Measurements from ENCODE around the gene LRRC1. TPM values are rescaled to one million over a fixed set of nuclear protein-coding genes. Genes with fewer than 3 reads are reported as not detected.

LRRC1 gene
- total RNA-seq, 1 donor from 2014 or later, result 2.6 TPM

GRCh38 chr6:53828966-53829697 lies 34.3 kb downstream of the LRRC1 start:
- H3K27ac Mint-ChIP-seq (ENCODE audit: unreplicated experiment), result no peak overlapping the region
- H3K4me3 Mint-ChIP-seq (ENCODE audit: unreplicated experiment), result no peak overlapping the region
- DNase-seq, result no peak
- H3K36me3 Mint-ChIP-seq (ENCODE audit: unreplicated experiment), result no peaks in the 10 kb centered on the region
- peaks cover 5% of the 10 kb centered on the region for H3K4me1 Mint-ChIP-seq (ENCODE audit: low read depth, unreplicated experiment)
- TF ChIP-seq CTCF (IDR thresholded peaks at IDR 0.05; ENCODE audit: partially characterized antibody, unreplicated experiment), result no peak
- H3K9me3 Mint-ChIP-seq (ENCODE audit: unreplicated experiment), result no peaks in the 10 kb centered on the region
- no peaks in the 10 kb centered on the region for H3K27me3 Mint-ChIP-seq (ENCODE audit: unreplicated experiment)

GRCh38 chr6:53829698-53830221 lies 35.0 kb downstream of the LRRC1 start:
- no peak for DNase-seq
- H3K27me3 Mint-ChIP-seq (ENCODE audit: unreplicated experiment), result no peaks in the 10 kb centered on the region
- no peaks in the 10 kb centered on the region for H3K36me3 Mint-ChIP-seq (ENCODE audit: unreplicated experiment)
- TF ChIP-seq CTCF (IDR thresholded peaks at IDR 0.05; ENCODE audit: partially characterized antibody, unreplicated experiment), result no peak
- H3K27ac Mint-ChIP-seq (ENCODE audit: unreplicated experiment), result no peak overlapping the region
- H3K9me3 Mint-ChIP-seq (ENCODE audit: unreplicated experiment), result no peaks in the 10 kb centered on the region
- no peak overlapping the region for H3K4me3 Mint-ChIP-seq (ENCODE audit: unreplicated experiment)
- peaks cover 5% of the 10 kb centered on the region for H3K4me1 Mint-ChIP-seq (ENCODE audit: low read depth, unreplicated experiment)

DNA sequence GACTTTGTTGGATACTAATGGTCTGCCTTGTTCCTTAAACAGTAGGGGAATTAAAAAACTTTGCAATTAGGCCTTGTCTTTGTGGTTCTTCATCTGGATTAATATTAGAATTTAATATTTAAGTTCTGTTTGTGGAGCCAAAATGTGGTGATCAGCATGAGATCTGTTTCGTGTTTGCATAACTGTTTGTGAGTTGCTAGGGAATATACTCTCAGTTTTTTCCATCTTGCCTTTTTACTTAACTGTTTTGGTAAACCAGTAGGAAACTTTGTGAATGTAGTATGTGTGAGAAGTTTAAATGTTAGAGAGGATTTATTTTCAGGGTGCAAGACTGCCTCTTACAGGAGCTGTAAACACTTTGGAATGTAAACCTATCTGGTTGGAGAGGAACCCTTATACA lies 35.6 kb downstream of the LRRC1 start:
- Mint-ChIP-seq H3K4me3 (ENCODE audit: unreplicated experiment) (no peak overlapping the region), H3K27ac (ENCODE audit: unreplicated experiment) (no peak overlapping the region), H3K4me1 (ENCODE audit: low read depth, unreplicated experiment) (peaks cover 5% of the 10 kb centered on the region), H3K9me3 (ENCODE audit: unreplicated experiment) (no peaks in the 10 kb centered on the region), H3K36me3 (ENCODE audit: unreplicated experiment) (no peaks in the 10 kb centered on the region), H3K27me3 (ENCODE audit: unreplicated experiment) (no peaks in the 10 kb centered on the region)
- DNase-seq, result no peak
- no peak for TF ChIP-seq CTCF (IDR thresholded peaks at IDR 0.05; ENCODE audit: partially characterized antibody, unreplicated experiment)

DNA sequence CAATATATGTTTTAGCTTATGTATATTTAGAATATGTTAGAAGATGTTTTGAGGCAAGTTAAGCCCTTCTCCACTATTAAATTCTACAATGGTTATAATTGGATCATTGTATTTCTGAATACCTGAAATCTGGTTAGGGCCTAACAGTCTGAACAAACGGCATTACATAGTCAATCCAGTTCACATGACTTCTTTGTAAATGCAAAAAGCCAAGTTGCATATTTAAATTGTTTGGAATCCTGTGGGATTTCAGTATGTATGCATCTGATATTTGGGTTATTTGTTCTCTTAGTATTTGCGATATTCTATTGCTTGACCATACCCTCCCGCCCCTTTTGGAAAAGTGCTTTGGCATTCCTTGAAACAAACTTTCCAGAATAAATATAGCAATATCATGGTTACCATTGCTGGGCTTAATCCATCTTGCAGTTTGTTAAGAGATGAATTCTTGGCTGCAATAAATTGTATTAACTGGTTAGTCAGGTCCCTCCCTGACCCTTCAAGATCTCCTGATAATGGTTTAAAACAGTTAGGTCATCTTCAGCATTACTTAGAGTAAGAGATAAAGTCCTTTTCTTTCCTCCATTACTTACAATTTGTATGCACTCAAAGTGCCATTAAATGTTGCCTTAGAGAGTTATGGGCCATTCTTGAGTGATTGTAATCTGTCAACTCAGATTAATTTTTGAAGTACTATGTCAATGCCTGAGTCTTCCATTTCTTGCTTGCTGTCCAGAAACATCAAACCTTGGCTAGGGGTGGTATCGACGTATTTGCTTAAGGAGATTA lies 36.5 kb downstream of the LRRC1 start:
- TF ChIP-seq CTCF (IDR thresholded peaks at IDR 0.05; ENCODE audit: partially characterized antibody, unreplicated experiment), result no peak
- Mint-ChIP-seq H3K27me3 (ENCODE audit: unreplicated experiment) (peaks cover 2% of the 10 kb centered on the region), H3K36me3 (ENCODE audit: unreplicated experiment) (no peaks in the 10 kb centered on the region)

More for the DNA sequence above, 36.5 kb downstream of the LRRC1 start:
- DNase-seq, result no peak
- H3K4me3 Mint-ChIP-seq (ENCODE audit: unreplicated experiment), result no peak overlapping the region
- peaks cover 7% of the 10 kb centered on the region for H3K4me1 Mint-ChIP-seq (ENCODE audit: low read depth, unreplicated experiment)
- H3K27ac Mint-ChIP-seq (ENCODE audit: unreplicated experiment), result no peak overlapping the region
- no peaks in the 10 kb centered on the region for H3K9me3 Mint-ChIP-seq (ENCODE audit: unreplicated experiment)

Data from glutamatergic neuron (in vitro differentiated cells).